Measurements from ENCODE around the gene C1orf74.

Gene C1orf74

DNA sequence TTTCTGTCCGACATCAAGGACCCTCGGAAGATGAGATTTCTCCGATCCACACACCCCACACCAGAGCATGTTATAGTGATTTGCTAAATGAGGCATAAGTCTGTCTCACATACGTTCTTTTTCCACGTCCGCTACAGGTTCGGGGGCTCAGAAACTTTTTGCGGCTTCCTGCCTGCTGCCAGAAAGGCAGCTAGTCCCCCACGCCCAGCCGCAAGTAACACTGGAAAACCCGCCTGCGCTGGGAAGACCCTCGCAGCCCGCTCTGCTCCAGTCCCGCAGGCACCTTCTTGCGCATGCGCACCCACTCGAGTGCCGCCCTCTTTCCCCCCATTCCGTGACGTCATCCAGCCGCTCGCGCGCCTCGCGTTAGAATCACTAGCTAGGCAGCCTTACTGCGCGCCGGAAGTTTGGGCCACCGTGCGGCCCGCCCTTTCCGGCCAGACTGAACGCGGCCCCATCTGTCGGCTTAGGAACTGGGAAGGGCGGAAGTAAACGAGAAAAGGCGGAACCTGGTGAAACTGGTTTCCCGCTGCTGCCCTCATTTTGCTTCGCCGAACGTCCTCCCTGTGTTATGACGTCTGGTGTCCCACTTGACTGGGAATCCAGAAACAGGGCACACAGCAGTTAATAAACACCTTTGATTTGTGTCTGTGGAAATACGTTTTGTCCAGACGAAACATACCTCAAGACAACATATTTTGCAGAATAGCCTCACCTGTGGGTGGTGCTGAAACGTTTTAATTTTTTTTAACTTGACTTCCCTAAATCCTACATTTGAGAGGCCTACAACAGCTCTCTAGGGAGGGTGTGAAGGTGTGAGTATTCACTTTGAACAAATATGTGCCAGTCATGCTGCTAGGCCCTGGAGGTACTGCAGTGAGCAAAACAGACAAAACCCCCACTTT, at the start of gene C1orf74:
Gene C1orf74, minus strand, starts transcription at position 295 of the 905 bp plus-strand sequence. CDS start 925 bp downstream, outside the sequence.
- DNase-seq = peak; percentile 99

DNA sequence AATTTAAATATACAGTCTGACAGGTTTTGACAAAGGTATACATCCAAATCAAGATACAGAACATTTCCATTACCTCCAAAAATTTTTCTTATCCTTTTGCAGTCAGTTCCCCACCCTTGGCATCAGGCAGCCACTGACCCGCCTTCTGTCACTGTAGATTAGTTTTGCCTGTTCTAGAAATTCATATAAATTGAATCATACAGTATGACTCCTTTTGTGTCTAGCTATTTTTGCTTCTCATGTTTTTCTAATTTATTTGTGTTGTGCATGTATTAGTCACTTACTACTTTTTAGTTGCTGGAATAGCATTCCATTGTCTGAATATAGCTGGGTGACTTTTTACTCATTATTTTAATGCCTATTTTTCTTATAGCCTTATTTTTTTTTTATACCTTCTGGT, 47.3 kb upstream of the C1orf74 start:
- no peak for DNase-seq

DNA sequence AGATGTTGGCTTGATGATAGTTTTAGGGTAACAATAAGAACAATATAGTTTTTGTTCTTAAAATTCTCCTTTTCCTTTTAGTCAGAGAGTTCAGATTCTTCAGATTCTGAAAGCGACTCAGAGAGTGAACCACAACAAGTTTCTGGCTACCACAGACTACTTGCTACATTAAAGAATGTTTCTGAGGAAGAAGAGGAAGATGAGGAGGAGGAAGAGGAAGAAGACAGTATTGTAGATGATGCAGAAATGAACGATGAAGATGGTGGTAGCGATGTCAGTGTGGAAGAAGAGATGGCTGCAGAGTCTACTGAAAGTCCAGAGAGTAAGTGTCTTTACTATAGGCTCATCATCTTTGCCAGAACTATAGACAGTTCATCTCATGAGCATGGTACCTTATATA, 46.4 kb upstream of the C1orf74 start:
- DNase-seq = no peak

DNA sequence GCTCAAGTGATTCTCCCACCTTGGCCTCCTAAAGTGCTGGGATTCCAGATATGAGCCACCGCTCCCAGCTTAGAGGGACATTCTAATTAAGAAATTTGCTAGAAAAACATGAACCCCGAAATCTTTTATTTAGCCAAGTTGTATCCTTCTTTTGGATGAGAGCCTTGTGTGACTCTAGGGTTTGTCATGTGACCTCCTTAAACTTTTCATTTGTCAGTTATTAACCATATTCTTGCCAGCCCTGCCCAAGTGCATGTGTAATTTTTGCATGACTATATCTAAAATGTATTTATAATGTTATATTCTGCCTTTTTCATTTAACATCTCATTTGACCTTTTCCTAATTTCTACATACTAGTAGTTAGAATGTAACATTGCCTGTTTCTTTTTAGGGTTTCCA, 45.4 kb upstream of the C1orf74 start:
- DNase-seq = no peak

DNA sequence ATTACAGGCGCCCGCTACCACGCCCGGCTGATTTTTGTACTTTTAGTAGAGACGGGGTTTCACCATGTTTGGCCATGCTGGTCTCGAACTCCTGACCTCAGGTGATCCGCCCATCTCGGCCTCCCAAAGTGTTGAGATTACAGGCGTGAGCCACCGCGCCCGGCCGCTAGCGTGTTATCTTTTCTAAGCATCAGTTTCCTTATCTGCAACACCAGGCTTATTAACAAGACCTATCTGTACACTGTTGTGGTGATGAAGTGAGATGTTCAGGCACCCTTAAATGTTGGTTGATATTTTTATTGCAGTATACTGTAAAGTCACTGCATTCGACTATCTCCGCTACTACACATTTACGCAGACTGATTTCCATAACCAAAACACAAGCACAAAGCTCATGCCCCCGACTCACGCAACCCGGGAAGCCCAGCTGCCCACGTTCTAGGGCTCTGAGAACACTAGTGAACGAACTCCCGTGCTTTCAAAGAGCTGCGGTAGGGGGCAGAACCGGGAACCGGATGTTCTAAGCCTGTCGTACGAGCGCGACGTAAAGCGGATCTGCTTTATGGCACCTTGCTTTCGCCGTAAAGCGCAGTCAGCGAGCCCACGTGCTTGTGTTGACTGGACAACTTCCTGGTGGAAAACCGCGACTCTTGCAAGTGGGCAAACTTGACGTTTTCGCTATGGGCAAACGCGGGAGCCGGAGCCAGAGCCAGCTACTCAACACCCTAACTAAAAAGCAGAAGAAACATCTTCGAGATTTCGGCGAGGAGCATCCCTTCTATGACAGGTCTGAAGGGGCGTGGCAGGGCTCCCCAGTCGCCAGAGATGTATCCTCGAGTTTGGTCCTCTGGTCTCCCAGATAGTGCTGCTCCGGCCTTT, 43.3 kb upstream of the C1orf74 start, which contains the start of gene UTP25:
Gene UTP25, plus strand, starts transcription at position 589 of the 879 bp plus-strand sequence. Its CDS starts 92 bp downstream, at position 681.
- DNase-seq = peak; percentile 97

DNA sequence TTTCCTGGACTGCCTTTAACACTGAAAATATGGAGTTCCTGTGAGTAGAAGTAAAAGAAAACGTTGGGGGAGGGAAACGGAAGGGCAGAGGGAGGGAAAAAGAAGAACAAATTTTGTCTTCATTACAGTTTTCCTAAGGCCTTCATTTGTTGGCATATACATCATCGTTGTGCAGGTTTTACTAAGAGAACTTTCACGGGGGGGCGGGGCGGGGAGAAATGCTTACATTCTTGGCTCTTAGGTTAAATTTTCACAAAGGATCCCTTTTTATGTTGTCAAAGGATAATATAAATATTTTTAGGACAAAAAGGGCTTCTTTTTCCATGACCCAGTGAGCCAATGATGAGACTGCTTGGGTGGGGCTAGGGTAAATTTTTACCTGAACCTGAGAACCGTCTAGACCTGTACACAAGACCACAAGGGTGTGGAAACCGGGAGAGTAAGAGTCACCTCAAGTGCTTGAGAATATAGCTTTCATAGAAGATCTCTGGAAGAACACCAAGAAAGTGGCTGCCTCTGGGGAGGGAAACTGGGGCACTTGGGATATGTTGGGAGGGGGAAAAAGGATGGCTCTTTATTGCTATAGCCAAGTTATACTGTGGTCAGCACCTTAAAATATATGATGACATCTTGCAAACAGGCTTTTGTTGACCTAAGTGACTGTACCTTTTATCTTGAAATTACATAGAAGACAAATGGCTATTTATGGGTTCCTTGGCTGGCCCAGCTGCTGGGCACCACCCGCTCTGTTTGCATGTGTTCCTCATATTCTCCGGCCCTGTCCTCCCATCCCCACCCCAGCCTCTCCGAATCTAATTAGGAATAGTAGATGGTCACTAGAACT, 41.5 kb upstream of the C1orf74 start:
- no peak for DNase-seq

DNA sequence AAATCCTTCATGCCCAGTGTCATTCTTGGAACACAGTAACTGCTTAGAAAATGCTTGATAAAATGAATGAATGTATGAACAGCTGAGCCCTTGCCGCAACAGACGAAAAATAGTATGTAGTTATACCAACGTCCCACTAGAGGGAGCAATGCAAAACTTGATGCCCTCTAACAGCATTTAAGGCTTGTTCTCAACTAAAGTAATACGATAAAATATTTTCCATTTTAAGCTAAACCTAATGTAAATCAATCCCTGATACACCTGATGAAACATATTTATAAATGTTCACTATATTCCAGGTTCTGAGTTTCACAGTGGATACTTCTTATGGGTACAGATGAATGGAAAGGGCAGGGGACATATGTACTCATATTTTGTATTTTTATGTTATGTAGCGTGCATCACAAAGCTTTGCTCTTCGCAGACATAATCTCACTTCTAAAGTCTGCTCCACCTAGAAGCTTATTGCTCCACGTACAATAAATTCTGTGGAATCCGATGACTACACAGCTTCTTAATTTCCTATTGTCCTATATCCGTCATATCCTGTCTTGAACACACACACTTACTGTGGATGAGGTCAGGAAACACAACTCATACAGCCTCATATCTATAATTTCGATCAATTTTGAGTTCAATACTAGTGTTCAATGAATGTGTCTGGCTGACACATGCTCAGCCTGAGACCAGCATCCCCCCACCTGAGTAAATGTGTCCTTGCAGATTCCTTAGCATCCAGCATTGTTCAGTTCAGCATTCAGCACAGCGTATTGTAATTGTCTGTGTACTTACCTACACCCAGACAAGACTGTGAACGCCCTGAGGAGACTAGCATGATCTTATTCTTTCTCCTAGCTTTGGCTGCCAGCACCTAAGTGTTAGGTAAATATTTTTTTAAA, 39.0 kb upstream of the C1orf74 start:
- DNase-seq = peak; percentile 63

DNA sequence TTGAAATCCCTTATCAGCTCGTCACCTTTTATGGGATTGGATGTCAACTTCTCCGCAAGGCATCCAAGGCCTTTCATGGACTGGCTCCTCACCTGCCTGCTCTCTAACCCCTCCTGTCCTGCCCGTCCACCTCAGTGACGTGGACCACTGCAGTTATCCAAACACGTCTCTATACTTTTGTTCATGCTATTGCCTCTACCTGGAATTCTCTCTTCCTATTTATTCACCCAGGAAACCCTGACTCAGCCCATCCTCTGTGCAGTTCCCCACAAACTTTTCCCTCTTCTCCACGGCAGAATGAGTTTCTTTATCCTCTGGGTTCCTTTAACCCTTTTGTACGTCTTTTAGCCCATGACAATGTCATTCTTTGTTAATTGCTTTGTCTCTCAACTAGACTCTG, 38.3 kb upstream of the C1orf74 start:
- DNase-seq = no peak

DNA sequence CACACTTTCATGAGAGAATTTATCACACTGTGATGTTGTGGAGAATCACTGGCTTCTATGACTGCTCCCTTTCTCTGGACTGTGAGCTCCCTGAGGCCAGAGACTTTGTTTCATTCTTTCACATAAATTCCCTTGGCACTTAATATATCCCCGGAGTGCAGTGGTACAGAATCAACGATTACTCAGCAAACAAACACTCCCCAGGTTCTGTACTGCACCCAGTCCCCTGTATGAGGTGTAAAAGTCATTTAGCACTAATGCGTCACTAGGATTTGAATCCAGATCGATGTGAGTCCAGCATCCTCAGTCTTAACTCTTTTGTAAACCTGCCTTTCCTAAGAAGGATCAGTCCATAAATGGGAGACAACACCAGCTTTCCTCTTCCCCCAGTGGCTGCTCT, 36.6 kb upstream of the C1orf74 start:
- no peak for DNase-seq

DNA sequence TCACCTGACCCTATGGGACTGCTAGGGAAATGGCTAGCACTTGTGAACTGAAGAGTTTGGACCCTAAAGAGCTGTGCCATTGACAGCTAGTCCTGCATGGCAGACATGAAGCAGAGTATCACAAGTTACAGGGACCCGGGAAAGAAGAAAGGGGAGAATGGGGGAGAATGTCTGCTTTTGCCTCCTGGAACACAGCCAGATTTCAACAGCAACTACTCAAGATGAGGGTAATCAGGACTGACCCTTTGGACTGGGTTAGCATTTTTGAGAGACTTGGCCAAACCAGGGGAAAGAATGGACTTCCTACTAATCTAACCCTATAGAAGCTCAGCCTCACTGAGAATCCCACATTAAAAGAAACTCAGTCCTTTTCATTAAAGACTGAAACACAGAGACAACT, 34.7 kb upstream of the C1orf74 start:
- DNase-seq = no peak

DNA sequence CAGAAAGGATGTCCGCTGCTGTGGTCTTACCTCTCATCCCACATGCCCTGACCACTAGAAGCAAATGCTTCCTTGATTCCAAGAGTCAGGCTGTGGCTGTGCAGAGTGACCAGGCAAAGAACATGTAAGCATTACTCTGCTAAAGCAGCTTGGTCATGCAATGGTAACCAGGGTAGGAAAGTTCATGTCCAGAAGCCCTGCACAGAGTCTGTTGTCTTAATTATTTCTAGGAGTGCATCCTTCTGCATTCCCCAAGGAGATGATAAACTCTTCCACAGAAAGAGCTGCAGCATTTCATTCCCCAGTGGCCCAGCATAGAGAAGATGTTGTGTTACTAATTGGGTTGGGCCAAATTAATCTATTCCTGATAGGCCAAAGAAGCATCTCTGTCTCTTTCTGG, 33.3 kb upstream of the C1orf74 start:
- DNase-seq = no peak

DNA sequence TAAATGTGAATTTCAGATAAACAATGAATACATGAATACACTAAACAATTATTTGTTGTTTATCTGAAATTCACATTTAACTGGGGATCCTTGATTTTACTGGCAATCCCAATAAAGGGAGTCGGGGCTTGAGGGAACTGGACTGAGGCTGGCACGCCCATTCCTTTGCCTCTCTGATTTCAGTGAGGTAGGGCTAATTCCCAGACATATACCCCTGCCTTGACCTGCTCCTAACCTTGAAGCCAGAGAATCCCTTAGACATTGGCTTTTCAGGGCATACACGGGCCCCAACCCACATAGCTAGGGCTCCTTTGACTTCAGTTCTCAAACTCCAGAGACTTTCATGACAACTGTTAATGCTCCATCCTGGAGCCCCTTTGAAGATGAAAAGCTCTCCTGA, 32.6 kb upstream of the C1orf74 start:
- DNase-seq = no peak

DNA sequence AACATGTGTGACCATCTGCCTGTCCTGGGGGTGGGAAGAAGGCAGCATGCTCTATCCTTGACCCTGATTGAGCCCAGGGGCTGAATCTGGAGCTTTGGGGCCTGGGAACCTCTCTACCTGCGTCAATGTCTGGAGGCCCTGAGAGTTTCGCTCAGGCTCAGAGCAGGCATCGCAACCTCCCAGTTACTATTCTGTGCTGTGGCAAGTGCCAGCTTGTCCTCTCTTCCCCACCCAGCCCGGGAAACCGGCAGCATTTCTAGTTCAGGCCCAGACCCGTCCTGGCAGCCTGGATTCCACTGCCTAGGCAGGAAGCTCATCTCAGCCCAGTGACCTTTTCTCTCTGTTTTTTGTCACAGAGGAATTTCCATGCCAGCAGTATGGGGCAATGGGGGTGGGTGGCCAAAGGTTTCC, 31.6 kb upstream of the C1orf74 start:
- peak; percentile 86 for DNase-seq

DNA sequence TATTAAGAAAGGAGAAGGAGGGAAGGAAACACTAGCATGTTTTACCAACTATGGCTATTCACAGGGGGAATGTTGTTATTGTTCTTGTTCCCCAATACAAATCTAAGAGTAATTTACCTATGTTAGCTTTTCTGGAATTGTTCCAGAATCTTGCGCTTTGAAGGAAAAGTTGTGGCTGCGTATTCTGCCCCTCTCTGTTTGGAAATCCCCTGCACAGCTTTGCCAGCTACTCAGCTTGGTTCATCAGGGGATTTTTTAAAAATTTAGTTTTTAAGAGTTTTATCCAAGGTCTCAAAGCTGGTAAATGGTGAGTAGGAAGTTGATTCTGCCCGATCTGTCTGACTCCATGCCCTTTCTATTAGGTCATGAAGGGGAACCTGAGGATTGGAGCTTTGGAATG, 31.1 kb upstream of the C1orf74 start:
- DNase-seq = peak; percentile 58

DNA sequence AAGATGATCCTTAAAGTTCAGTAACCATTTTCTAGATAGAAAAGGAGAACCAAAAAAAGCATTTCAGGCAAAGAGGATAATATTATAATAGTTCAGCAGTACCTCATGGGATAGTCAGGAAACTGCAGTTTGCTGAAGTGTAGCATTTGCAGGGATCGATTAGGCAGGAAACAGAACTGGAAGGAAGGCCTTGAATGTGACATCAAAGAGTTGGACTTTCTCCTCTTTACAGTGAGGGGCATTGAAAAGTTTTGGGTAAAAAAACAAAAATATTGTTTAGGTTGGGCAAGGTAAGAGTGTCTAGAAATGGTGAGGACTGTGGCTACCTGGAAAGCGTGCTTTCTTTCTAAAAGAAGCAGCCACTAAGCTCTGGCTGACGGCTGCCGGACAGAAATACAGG, 29.5 kb upstream of the C1orf74 start:
- DNase-seq = no peak

DNA sequence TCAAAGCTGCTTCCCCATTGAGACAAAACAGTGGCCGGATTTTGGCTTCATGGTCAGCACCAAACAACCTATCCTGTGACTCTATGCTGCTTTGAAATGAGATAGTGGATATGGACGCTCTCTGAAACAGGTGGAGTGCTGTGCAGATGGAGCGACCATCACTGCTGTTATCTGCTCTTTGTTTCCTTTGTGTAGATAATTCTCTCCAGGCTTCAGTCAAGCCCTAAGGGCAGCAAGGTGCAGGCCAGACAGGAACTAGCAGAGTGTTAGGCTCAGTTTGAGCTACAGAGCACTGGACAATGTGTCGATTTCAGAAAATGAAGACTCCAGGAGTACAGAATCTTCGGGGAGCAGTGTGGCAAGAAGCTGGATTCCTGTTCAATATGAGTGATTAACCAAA, 26.4 kb upstream of the C1orf74 start:
- DNase-seq = no peak

DNA sequence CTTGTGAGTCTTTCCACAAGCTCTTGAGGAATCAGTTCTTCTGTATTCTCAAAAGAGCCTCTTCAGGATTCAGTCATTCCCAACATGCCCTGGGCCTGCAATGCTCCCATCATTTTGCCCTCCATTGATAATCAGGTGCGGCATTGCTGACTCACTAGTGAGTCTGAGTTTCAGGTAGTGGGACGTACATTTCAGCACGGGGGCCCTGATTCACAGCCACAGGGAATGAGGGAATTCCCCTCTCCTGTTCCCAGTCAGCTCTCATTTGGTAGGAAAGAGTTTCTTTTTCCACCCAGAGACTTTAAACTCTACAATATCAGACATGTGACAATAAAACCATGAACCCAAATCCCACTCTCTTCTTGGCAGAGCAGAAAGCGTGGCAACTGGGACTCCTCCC, 25.3 kb upstream of the C1orf74 start:
- no peak for DNase-seq

DNA sequence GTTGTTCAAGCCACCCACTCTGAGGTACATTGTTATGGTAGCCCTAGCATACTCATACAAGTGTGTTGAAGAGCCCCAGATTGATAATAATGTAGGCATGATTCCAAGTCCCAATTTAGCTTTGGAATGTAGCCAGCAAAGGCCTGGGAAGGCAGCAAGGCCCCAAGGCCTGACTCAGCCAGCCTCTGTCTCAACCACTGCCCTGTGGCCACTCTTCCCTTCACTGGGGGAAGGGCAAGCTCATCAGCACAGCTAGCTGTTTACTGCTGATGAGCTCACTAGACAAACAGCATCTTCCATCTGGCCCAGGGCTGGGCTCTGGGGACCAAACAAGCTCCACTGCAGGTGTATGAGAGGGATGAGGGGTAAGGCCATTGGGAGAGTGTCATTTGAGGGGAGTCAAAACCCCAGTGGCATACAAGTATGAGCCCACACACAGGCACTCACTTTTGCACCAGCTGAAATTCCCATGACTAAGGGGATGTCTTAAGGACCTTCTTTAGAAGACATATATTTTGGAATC, 23.8 kb upstream of the C1orf74 start:
- DNase-seq = peak; percentile 74

DNA sequence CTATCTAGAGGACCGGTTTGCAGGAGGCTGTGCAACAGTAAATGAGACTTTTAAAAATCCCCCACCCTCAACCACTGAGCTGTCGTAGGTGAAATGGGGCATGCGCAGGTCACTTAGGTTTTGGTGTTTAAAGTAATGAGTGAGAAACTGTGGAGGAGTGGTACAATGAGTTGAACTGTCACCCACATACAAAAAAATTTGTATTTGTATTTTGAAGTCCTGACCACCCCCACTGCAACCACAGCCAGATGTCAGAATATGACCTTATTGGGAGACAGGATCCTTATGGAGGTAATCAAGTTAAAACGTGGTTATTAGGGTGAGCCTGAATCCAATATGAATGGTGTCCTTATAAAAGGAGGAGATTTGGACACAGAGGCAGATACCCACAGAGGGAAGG, 23.1 kb upstream of the C1orf74 start:
- DNase-seq = no peak

DNA sequence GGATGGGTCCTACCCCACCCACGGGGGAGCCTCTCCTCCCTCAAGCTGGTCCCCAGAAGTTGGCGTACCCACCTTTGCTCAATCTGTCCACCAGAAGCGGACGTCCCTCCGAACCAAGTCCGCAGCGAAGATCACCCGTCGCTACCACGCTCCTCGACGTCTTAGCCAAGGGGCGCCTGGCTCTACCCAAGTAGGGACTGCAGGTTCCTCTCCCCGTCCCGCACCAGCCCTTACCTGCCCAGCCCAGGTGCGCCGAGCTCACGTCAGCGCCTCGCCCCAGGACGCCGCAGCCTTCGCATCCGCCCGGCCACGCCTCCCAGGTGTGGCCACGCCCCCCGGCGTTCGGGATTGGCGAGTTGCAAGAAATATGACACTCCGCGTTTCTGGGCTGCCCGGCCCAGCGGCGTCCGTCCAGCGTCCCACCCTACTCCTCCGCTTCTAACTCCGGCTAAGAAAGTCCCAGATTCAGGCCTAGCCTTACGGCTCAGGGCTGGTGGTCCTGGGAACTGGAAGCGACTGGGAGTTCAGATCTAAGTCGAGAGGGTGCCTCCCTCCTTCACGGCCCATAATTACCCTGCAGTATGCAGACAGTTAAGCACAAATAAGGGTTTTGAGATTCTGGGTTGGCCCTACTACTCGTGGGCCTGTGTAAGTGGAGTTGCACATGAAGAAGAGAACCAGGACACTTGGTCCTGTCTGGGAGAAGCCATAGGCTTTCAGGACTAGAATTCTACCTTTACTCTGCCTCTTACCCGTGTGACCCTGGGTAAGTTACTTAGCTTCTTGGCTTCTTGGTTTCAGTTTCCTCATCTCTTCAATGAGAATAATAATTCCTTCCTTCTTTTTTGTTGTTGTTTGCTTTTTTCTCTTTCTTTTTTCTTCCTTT, 21.8 kb upstream of the C1orf74 start, which contains the start of gene IRF6:
Gene IRF6, minus strand, starts transcription at position 268 of the 886 bp plus-strand sequence. CDS start 4,729 bp downstream, outside the sequence.
- peak; percentile 91 for DNase-seq

Measured in NCI-H2171 treated with DMSO at 0.1 percent for 48 hours (cell line).